Osteocyte (in vitro differentiated cells): ENCODE data around the gene CYB5R3. TPM values are rescaled to one million over a fixed set of nuclear protein-coding genes. Genes with fewer than 3 reads are reported as not detected.

ENCODE experiments used
- DNase-seq: peaks from one replicate; pipeline ENCODE4 v3.0.0; 2021; ENCODE audit warnings: mixed read lengths; ENCODE audit not compliant: unreplicated experiment; ENCODE audit errors: extremely low spot score
- H3K27ac Mint-ChIP-seq: one replicate; pipeline ENCODE4 v1.8.0; 2021; ENCODE audit warnings: mild to moderate bottlenecking, mixed read lengths; ENCODE audit not compliant: unreplicated experiment
- H3K27me3 Mint-ChIP-seq: one replicate; pipeline ENCODE4 v1.8.0; 2021; ENCODE audit warnings: mixed read lengths; ENCODE audit not compliant: unreplicated experiment
- H3K36me3 Mint-ChIP-seq: one replicate; pipeline ENCODE4 v1.8.0; 2021; ENCODE audit warnings: mixed read lengths; ENCODE audit not compliant: unreplicated experiment
- H3K4me1 Mint-ChIP-seq: one replicate; pipeline ENCODE4 v1.8.0; 2021; ENCODE audit warnings: mixed read lengths; ENCODE audit not compliant: unreplicated experiment
- H3K4me3 Mint-ChIP-seq: one replicate; pipeline ENCODE4 v1.8.0; 2021; ENCODE audit warnings: mild to moderate bottlenecking, moderate library complexity, mixed read lengths; ENCODE audit not compliant: unreplicated experiment
- H3K9me3 Mint-ChIP-seq: one replicate; pipeline ENCODE4 v1.8.0; 2021; ENCODE audit warnings: mixed read lengths; ENCODE audit not compliant: unreplicated experiment
- total RNA-seq: library from RNA; stranded (reverse); gene quantifications from 2 replicates; pipeline ENCODE4 v1.2.1, GENCODE V29; 2021
- TF ChIP-seq, protein P1 (sequence below): fragments of 200-600 bp; sonication (generic); IDR thresholded peaks from 2 replicates; pipeline ENCODE4 v1.5.0; 2021; ENCODE audit warnings: antibody characterized with exemption, mild to moderate bottlenecking, moderate library complexity

Gene CYB5R3
- total RNA-seq, 1 donor from 2014 or later = 408 TPM

DNA sequence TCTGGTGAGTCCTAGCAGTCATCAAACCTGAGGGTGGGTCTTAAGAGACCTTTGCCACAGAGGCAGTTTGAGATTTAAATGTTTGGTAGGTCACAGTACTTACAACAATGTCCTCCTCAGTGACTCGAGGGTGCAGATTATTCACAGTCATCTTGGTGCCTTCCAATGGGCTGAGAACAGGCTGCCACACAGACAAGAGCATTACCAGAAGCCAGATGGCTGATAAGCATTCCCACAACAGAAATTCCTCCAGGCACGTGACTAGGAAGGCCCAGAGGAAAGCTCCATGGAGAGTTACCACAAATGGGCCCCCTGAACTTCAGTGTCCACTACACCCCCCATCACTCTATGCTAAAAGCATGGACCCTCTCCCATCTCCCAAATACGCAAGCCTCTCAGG, 53.8 kb downstream of the CYB5R3 start:
- no peak for DNase-seq
- H3K4me3 Mint-ChIP-seq = no peak overlapping the region
- no peak overlapping the region for H3K27ac Mint-ChIP-seq

DNA sequence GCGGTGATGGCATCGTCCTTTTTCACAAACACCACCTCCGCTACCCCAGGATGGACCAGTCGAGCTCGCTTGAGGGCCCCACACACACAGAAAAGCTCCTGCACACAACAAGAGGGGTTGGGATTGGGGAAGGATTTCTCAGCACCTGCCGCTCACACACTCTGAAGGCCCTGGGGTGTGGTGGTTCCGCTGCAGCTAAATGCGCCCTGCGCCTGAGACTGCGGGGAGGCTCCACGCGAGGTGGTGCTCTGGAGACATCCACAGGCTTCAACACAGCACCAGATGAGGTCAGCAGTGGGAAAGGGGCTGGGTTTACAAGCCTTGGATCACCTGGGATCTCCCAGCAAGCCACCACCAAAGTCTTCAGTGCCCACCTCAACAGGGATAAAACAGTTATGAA, 57.2 kb downstream of the CYB5R3 start:
- no peaks in the 10 kb centered on the region for H3K27me3 Mint-ChIP-seq
- H3K27ac Mint-ChIP-seq = no peak overlapping the region
- H3K4me1 Mint-ChIP-seq = no peaks in the 10 kb centered on the region
- TF ChIP-seq, protein P1, sequence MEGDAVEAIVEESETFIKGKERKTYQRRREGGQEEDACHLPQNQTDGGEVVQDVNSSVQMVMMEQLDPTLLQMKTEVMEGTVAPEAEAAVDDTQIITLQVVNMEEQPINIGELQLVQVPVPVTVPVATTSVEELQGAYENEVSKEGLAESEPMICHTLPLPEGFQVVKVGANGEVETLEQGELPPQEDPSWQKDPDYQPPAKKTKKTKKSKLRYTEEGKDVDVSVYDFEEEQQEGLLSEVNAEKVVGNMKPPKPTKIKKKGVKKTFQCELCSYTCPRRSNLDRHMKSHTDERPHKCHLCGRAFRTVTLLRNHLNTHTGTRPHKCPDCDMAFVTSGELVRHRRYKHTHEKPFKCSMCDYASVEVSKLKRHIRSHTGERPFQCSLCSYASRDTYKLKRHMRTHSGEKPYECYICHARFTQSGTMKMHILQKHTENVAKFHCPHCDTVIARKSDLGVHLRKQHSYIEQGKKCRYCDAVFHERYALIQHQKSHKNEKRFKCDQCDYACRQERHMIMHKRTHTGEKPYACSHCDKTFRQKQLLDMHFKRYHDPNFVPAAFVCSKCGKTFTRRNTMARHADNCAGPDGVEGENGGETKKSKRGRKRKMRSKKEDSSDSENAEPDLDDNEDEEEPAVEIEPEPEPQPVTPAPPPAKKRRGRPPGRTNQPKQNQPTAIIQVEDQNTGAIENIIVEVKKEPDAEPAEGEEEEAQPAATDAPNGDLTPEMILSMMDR = no peak
- H3K4me3 Mint-ChIP-seq = no peak overlapping the region
- H3K36me3 Mint-ChIP-seq = peaks cover 41% of the 10 kb centered on the region
- no peak for DNase-seq
- H3K9me3 Mint-ChIP-seq = no peaks in the 10 kb centered on the region

More for the DNA sequence above, 53.8 kb downstream of the CYB5R3 start:
- Mint-ChIP-seq H3K36me3 (peaks cover 47% of the 10 kb centered on the region), H3K27me3 (no peaks in the 10 kb centered on the region), H3K9me3 (no peaks in the 10 kb centered on the region), H3K4me1 (no peaks in the 10 kb centered on the region)
- TF ChIP-seq, protein P1 = no peak

DNA sequence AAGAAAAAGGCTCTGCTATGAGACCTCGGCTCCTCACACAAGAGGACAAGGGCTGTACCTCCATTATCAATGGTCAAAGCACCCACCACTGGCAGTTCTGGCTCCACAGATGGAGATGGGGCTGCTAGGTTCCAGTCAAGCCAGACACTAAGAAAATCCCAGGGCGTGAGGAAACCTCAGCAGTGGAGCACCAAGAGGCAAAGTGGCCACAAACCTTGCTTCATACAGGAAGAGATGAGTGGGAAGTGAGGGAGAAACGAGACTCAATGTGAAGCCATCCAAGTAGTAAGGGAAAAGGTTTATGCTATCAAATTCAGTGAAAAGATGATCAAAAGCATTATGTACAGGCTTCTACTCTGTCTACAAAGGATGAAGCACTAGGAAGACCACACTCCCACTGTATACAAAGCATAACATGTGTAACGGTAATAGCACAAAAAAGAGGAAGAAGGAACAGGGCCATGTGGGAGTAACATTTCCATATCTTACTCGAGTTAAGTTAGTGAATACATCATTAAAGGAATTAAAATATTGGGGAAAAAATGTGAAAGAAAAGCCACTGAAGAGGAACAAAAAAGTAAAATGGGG, 61.5 kb downstream of the CYB5R3 start:
- no peaks in the 10 kb centered on the region for H3K9me3 Mint-ChIP-seq
- no peak for DNase-seq

DNA sequence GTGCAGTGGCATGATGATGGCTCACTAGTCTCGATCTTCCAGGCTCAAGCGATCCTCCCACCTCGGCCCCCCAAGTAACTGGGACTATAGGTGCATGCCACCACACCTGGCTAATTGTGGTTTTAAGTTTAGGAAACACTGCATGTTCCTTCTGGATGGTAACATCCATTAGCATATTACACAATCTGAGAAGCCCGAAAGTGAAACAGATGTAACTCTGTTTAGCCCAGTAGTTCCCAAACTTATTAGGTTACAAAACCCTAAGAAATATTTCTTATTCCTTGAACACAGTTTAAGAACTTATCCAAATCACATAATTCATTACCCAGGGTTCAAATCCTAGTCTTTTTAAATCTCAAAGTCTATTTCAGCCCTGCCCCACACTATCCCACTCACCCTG, 62.8 kb downstream of the CYB5R3 start:
- H3K36me3 Mint-ChIP-seq = peaks cover 32% of the 10 kb centered on the region
- TF ChIP-seq, protein P1 = no peak
- no peaks in the 10 kb centered on the region for H3K27me3 Mint-ChIP-seq
- no peak overlapping the region for H3K27ac Mint-ChIP-seq
- H3K4me3 Mint-ChIP-seq = no peak overlapping the region
- H3K4me1 Mint-ChIP-seq = peaks cover 7% of the 10 kb centered on the region
- DNase-seq = no peak
- no peaks in the 10 kb centered on the region for H3K9me3 Mint-ChIP-seq

More for the DNA sequence above, 61.5 kb downstream of the CYB5R3 start:
- H3K36me3 Mint-ChIP-seq = peaks cover 36% of the 10 kb centered on the region
- TF ChIP-seq, protein P1 = no peak
- no peak overlapping the region for H3K27ac Mint-ChIP-seq
- no peaks in the 10 kb centered on the region for H3K27me3 Mint-ChIP-seq
- H3K4me3 Mint-ChIP-seq = no peak overlapping the region
- no peaks in the 10 kb centered on the region for H3K4me1 Mint-ChIP-seq

DNA sequence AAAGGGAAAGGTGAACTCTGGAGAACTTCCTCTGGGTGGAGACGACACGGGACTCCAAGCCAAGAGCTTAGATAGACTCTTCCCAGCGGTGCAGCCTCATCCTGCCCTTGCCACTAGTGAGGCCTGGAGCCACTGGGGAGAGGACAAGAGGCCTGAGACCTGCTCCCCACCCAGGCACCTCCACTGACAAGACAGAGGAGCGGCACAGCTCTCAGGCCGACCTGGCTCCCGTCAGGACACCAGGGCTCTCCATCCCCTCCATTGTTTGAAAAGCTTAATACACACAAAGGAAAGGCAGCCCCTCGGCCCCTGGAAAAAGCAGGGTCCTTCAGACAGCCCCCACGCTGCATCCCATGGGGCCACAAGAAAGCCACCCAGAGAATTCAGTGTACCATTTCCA, 64.1 kb downstream of the CYB5R3 start:
- Mint-ChIP-seq H3K4me1 (peaks cover 10% of the 10 kb centered on the region), H3K4me3 (no peak overlapping the region), H3K27me3 (no peaks in the 10 kb centered on the region), H3K9me3 (no peaks in the 10 kb centered on the region), H3K27ac (no peak overlapping the region), H3K36me3 (peaks cover 31% of the 10 kb centered on the region)
- TF ChIP-seq, protein P1 = no peak
- no peak for DNase-seq
